HG03571 (cell line): Measurements from ENCODE around the gene MRPL12.

Experiments
- ATAC-seq: cut with Tn5 transposase; IDR thresholded peaks from one replicate; pipeline ENCODE4 v1.9.1; 2021; ENCODE audit not compliant: unreplicated experiment

Gene MRPL12

GRCh38 chr17:81715107-81715871 is 12.1 kb downstream of the MRPL12 start:
- no peak for ATAC-seq

- ATAC-seq: no peak
These were observed 12.9 kb downstream of the MRPL12 start for GRCh38 chr17:81715872-81716673.

- ATAC-seq: no peak
These were observed 13.5 kb downstream of the MRPL12 start for GRCh38 chr17:81716674-81716996.

- ATAC-seq: no peak
These were observed 14.0 kb downstream of the MRPL12 start for GRCh38 chr17:81717049-81717765.

GRCh38 chr17:81717766-81718089 is 14.6 kb downstream of the MRPL12 start:
- no peak for ATAC-seq

- ATAC-seq: no peak
These were observed 16.5 kb downstream of the MRPL12 start for GRCh38 chr17:81719410-81720266.

GRCh38 chr17:81720267-81721071 is 17.3 kb downstream of the MRPL12 start:
- ATAC-seq: no peak

- no peak for ATAC-seq
These were observed 19.3 kb downstream of the MRPL12 start for GRCh38 chr17:81722184-81723120.

- no peak for ATAC-seq
These were observed 20.6 kb downstream of the MRPL12 start for GRCh38 chr17:81723651-81724209.

GRCh38 chr17:81725439-81725838 is 22.3 kb downstream of the MRPL12 start:
- ATAC-seq: no peak

GRCh38 chr17:81726004-81726403 is 22.8 kb downstream of the MRPL12 start:
- ATAC-seq: no peak

GRCh38 chr17:81727324-81728031 is 24.3 kb downstream of the MRPL12 start:
- ATAC-seq: no peak

- no peak for ATAC-seq
These were observed 30.6 kb downstream of the MRPL12 start for GRCh38 chr17:81733507-81734404.

GRCh38 chr17:81734405-81735263 is 31.5 kb downstream of the MRPL12 start:
- no peak for ATAC-seq

- ATAC-seq: no peak
These were observed 32.3 kb downstream of the MRPL12 start for GRCh38 chr17:81735264-81736102.
